Erythroblast (primary cell): ENCODE results near the gene RGS12.

Experiments used
- DNase-seq, 2 experiments: peaks; one replicate each; lab custom pipeline; 2025; lab: John Stamatoyannopoulos, UW
- GATA1 ChIP-seq: IDR thresholded peaks from 2 replicates; pipeline ENCODE4 v1.6.1; 2011; ENCODE audit warnings: low read depth, mild to moderate bottlenecking, control low read depth, low read length, moderate library complexity
- POLR2A ChIP-seq: IDR thresholded peaks from 2 replicates; pipeline ENCODE4 v1.6.1; 2011; ENCODE audit warnings: mild to moderate bottlenecking, low read length

The RGS12 gene

GRCh38 chr4:3337811-3338210 is 45.0 kb downstream of the RGS12 start:
- TF ChIP-seq POLR2A (no peak), GATA1 (no peak)
- DNase-seq, result no peak

GRCh38 chr4:3338321-3338838 is 45.6 kb downstream of the RGS12 start:
- no peak for TF ChIP-seq GATA1
- no peak for TF ChIP-seq POLR2A
- DNase-seq, result no peak

- TF ChIP-seq POLR2A (no peak), GATA1 (no peak)
- DNase-seq, result no peak
These were observed 46.2 kb downstream of the RGS12 start for GRCh38 chr4:3338976-3339531.

- TF ChIP-seq GATA1, result no peak
- no peak for TF ChIP-seq POLR2A
- no peak for DNase-seq
These were observed 46.8 kb downstream of the RGS12 start for GRCh38 chr4:3339577-3339976.

GRCh38 chr4:3340038-3340699 is 47.3 kb downstream of the RGS12 start:
- TF ChIP-seq POLR2A (no peak), GATA1 (no peak)
- no peak for DNase-seq

GRCh38 chr4:3340700-3341083 is 47.9 kb downstream of the RGS12 start:
- TF ChIP-seq GATA1, result no peak
- no peak for TF ChIP-seq POLR2A
- DNase-seq, result no peak

GRCh38 chr4:3341760-3342159 is 48.9 kb downstream of the RGS12 start:
- TF ChIP-seq POLR2A (no peak), GATA1 (no peak)
- DNase-seq, result no peak

- no peak for DNase-seq
- no peak for TF ChIP-seq GATA1
- TF ChIP-seq POLR2A, result no peak
These were observed 49.5 kb downstream of the RGS12 start for GRCh38 chr4:3342182-3342854.
